ENCODE results near the gene TSR2. TPM values are rescaled to one million over a fixed set of nuclear protein-coding genes. Genes with fewer than 3 reads are reported as not detected.

TSR2 gene
- total and polyA plus RNA-seq, 2 of the 8 experiments (the other 6 are each of a cell fraction or from before 2014, with no cell fraction given): 15.1 to 44.2 TPM

- Histone ChIP-seq H4K20me1 (replicated peaks in 1 of 2; ENCODE audit: control insufficient read depth in 1 of 2, insufficient read depth in 2 of 2, low read length in 2 of 2) (peaks cover 0 to 2% of the 10 kb centered on the region in 2 experiments), H4K8ac (ENCODE audit: extremely low read depth, insufficient read depth, low read length) (no peak overlapping the region), H2AK5ac (ENCODE audit: low read depth, low read length) (no peak overlapping the region), H3K79me1 (ENCODE audit: low read depth, low read length) (no peaks in the 10 kb centered on the region), H2BK20ac (ENCODE audit: low read length) (no peak overlapping the region), H3K14ac (ENCODE audit: insufficient read length) (no peak overlapping the region), H2BK15ac (ENCODE audit: low read length) (no peak overlapping the region), H3K4me1 (replicated peaks in 1 of 4; ENCODE audit: control insufficient read depth in 3 of 4, insufficient read depth in 4 of 4, low read length in 3 of 4) (peaks cover 0 to 3% (median 2%) of the 10 kb centered on the region in 4 experiments; a peak in 5 of 7 replicates), H3K23me2 (ENCODE audit: low read depth, low read length) (no peaks in the 10 kb centered on the region; the same call in 1 of the 2 replicates), H3K4me2 (ENCODE audit: insufficient read depth in 1 of 2, low read depth in 2 of 2, low read length in 2 of 2) (no peak overlapping the region), H4K5ac (ENCODE audit: insufficient read length, low read depth, low read length) (no peak overlapping the region), H3K79me2 (ENCODE audit: control insufficient read depth in 1 of 2, insufficient read depth in 2 of 2, low read length in 2 of 2) (peaks cover 10 to 27% of the 10 kb centered on the region in 2 experiments), H3K27me3 (replicated peaks in 1 of 4; ENCODE audit: control insufficient read depth in 3 of 4, extremely low read depth in 1 of 4, insufficient read depth in 3 of 4, low read length in 3 of 4) (no peaks in the 10 kb centered on the region), H3K23ac (ENCODE audit: insufficient read length) (no peak overlapping the region), H2BK12ac (ENCODE audit: low read depth, low read length) (no peak overlapping the region), H4K91ac (replicated peaks; ENCODE audit: insufficient read length, low read length) (no peak overlapping the region), H3K27ac (ENCODE audit: low read depth, low read length) (no peak overlapping the region), H3K4ac (replicated peaks; ENCODE audit: insufficient read length, low read depth, low read length) (no peak overlapping the region), H2BK120ac (replicated peaks; ENCODE audit: low read depth, low read length) (no peak overlapping the region), H3K4me3 (ENCODE audit: extremely low read depth in 1 of 4, insufficient read depth in 2 of 4, low read depth in 3 of 4, low read length in 4 of 4) (no peak overlapping the region), H3K56ac (replicated peaks; ENCODE audit: insufficient read length, low read depth, low read length) (no peak overlapping the region), H3K36me3 (ENCODE audit: control insufficient read depth in 2 of 4, insufficient read depth in 4 of 4, low read length in 3 of 4) (peaks cover 2 to 17% (median 8%) of the 10 kb centered on the region in 4 experiments; a peak in 5 of 8 replicates), H3K9ac (replicated peaks in 1 of 4; ENCODE audit: extremely low read depth in 1 of 4, low read depth in 3 of 4, low read length in 3 of 4) (no peak overlapping the region), H2BK5ac (ENCODE audit: low read depth, low read length) (no peak overlapping the region), H3K9me3 (ENCODE audit: insufficient read depth in 2 of 2, low read depth in 1 of 2, low read length in 1 of 2) (no peaks in the 10 kb centered on the region), H3K18ac (ENCODE audit: extremely low read depth, low read length) (no peak overlapping the region), H2AFZ (ENCODE audit: low read length) (no peak overlapping the region)
- ChIA-PET CTCF (ENCODE audit: partially characterized antibody) (no interaction called here), POLR2A (ENCODE audit: partially characterized antibody) (interaction anchor here (0.6 to 1.2 kb wide), 2 partner anchors 398 to 516 kb away, joined by 3 read pairs; partner anchors contain the start of gene PHF8)
- FAIRE-seq (no peak), DNase-seq (ENCODE audit: low read depth in 1 of 2, low spot score in 2 of 2) (no peak)
- TF ChIP-seq, protein P1, sequence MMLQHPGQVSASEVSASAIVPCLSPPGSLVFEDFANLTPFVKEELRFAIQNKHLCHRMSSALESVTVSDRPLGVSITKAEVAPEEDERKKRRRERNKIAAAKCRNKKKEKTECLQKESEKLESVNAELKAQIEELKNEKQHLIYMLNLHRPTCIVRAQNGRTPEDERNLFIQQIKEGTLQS (IDR thresholded peaks at IDR 0.05; ENCODE audit: insufficient read depth, low read depth, low read length): no peak
- TF ChIP-seq JUND (IDR thresholded peaks at IDR 0.05; ENCODE audit: low read length): no peak
- no peak for TF ChIP-seq CBX5 (IDR thresholded peaks at IDR 0.05; ENCODE audit: low read depth, low read length)
- TF ChIP-seq POLR2AphosphoS5 (IDR thresholded peaks at IDR 0.05; ENCODE audit: low read depth, low read length): no peak
- TF ChIP-seq EZH2 (IDR thresholded peaks at IDR 0.05; ENCODE audit: low read depth, low read length, severe bottlenecking): no peak
- TF ChIP-seq SIX5 (IDR thresholded peaks at IDR 0.05; ENCODE audit: low read depth, low read length): no peak
- TF ChIP-seq RBBP5 (IDR thresholded peaks at IDR 0.05; ENCODE audit: borderline replicate concordance, low read depth, low read length): no peak
- TF ChIP-seq, protein P2, sequence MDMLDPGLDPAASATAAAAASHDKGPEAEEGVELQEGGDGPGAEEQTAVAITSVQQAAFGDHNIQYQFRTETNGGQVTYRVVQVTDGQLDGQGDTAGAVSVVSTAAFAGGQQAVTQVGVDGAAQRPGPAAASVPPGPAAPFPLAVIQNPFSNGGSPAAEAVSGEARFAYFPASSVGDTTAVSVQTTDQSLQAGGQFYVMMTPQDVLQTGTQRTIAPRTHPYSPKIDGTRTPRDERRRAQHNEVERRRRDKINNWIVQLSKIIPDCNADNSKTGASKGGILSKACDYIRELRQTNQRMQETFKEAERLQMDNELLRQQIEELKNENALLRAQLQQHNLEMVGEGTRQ (IDR thresholded peaks at IDR 0.05; ENCODE audit: low read length): no peak
Observed at GRCh38 chrX:54442790-54443189, 2.6 kb downstream of the TSR2 start.
